ENCODE measurements around the gene AOX1.
"Not testable (repeated sequence)": the region's sequence is repeated elsewhere in the genome, so short reads cannot be mapped to it uniquely, and the experiment has no call there.

The AOX1 gene

DNA sequence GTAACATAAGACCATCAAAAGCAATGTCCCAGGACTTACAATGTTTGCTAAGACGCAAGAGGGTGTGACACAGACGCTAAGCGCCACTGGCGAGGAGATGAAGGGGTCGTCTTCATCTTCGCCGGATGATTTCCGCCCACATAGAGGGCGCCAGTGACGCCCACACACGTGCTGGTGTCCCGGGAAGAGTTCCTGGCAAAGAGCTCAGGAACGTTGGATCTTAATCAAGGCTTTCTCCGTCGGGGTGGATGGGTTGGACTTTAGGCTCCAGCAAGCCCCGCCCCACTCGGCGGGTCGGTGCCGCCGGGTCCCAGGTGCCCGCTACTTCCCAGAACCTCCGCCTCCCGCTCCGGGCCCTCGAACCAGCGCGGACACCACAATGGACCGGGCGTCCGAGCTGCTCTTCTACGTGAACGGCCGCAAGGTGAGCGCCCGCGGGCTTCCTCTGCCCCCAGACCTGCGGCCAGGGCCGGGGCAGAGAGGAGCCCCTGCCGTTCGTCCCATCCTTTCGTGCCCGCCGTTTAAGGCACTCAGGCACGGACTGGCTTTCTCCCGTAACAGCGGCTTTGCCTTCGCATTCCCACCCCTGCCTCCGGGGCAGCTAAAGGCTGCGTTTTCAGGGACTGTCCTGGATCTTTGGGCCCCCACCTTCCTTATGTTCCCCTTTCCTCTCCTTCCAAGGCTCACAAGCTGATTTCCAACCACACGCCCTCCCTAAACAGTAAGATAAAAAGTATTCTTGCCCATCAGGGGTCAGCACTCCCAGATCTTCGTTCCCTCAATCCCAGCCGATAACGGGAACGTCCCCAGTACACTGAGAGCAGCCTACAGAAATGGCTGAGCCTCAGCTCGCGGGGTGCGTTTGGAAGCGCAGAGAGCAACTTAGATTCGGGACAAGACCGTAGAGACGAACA is at the start of gene AOX1:
TSS of gene AOX1 (plus strand) at position 285 of the 914 bp plus-strand sequence. CDS start at position 380, 95 bp downstream.
- no peak for DNase-seq

- no peak for DNase-seq
Measured at GRCh38 chr2:200538139-200538538, 47.7 kb upstream of the AOX1 start.

DNA sequence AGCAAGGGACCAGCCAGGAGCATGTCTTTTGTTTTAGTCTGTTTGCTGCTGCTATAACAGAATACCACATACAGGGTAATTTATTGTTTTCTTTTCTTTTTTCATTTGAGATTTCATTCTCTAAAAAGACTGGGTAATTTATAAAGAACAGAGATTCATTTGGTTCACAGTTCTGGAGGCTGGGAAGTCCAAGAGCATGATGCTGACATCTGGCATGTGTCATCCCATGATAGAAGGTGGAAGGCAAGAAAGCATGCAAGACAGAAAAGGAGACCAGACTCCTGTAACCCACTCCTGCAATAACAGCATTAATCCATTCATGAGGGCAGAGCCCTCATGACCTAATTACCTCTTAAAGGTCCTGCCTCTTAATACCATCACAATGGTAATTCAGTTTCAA is 45.0 kb upstream of the AOX1 start:
- no peak for DNase-seq

DNA sequence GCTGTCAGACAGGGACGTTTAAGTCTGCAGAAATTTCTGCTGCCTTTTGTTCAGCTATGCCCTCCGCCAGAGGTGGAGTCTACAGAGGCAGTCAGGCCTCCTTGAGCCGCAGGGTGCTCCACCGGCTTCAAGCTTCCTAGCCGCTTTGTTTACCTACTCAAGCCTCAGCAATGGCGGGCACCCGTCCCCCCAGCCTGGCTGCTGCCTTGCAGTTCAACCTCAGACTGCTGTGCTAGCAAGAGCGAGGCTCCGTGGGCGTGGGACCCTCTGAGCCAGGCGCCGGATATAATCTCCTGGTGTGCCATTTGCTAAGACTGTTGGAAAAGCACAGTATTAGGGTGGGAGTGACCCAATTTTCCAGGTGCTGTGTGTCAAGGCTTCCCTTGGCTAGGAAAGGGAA is 19.2 kb upstream of the AOX1 start:
- DNase-seq, result not testable (repeated sequence)

- no peak for DNase-seq
Measured at GRCh38 chr2:200567932-200568331, 17.9 kb upstream of the AOX1 start.

DNA sequence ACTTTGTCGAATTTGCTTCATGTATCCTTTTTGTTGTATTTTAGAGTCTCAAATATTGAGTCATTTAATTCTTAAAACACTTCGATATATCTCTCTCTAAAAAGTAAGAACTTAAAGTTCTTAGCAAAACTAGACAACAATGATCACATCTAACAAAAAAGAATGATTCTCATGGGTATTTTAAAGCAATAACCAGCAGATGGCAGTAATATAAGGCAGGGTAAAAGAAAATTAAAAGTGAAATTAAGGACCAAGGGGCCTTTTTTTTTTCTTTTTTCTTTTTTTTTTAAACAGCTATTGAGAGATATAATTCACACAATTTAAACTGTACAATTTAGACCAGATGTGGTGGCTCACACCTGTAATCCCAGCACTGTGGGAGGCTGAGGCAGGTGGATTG is 9.9 kb upstream of the AOX1 start:
- DNase-seq, result no peak

GRCh38 chr2:200577027-200577426 is 8.8 kb upstream of the AOX1 start:
- no peak for DNase-seq

GRCh38 chr2:200578778-200579177 is 7.0 kb upstream of the AOX1 start:
- DNase-seq, result no peak

- no peak for DNase-seq
Measured at GRCh38 chr2:200584639-200585038, 1.2 kb upstream of the AOX1 start.

DNA sequence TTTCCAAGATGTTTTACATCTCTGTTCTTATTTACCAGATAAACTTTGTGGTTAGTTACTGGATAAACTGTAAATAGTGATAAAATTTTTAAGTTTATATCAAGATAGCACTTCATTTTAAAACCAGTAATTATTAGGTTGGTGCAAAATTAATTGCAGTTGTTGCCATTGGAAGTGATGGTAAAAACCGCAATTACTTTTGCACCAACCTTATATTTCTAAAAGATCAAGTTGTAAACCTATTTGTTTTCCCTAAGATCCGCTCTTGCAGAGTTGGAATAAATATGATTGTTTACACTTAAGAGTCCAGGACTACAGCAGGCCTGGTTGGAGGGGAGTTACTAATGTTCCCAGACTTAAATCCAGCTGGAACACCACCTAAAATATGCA is 479 bp upstream of the AOX1 start:
- no peak for DNase-seq

- no peak for DNase-seq
Measured at GRCh38 chr2:200586644-200586975, 796 bp downstream of the AOX1 start.

DNA sequence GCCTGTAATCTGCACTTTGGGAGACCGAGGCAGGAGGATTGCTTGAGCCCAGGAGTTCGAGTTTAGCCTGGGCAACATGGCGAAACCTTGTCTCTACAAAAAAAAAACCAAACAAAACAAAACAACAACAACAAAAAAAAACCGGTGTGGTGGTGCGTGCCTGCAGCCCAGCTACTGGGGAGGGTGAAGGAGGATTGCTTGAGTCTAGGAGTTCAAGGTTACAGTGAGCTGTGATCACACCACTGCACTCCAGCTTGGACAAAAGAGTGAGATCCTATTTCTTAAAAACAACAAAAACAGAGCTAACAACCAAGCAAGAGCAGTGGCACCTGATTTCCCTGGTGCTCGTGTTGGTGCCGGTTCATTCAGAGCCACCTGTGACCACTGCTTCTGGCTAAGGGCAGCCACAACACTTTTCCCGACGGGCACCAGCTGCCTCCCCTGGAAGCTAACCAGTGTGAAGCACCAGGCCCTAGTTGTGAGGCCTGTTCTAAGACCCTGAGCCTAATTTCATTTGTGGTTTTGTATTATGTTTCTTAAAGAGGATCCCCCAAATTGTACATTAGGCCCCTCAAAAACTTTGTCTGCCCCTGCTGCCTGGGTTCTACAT is 1.3 kb downstream of the AOX1 start:
- no peak for DNase-seq

- no peak for DNase-seq
Measured at GRCh38 chr2:200588076-200588678, 2.4 kb downstream of the AOX1 start.

DNA sequence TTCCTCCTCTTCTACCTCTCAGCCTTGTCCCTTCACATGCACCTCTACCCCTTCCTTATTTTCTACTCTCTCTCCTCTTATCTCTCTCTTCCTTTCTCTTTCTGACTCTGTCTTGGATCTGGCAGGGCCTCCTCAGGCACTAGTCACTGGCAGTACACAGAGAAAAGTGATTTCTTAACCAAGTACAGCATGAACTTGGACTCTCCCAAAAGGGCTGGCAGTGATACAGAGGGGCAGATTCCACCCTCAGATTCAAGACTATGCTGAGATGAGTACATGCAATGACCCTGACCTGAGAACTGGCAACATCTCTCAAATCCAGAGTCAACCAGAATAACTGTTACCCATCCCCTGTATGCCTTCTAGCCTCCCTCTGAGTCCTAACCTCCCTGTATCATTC is 4.3 kb downstream of the AOX1 start:
- no peak for DNase-seq

GRCh38 chr2:200591308-200591707 is 5.5 kb downstream of the AOX1 start:
- no peak for DNase-seq

GRCh38 chr2:200592406-200593075 is 6.7 kb downstream of the AOX1 start:
- no peak for DNase-seq

GRCh38 chr2:200593905-200594304 is 8.1 kb downstream of the AOX1 start:
- no peak for DNase-seq

DNA sequence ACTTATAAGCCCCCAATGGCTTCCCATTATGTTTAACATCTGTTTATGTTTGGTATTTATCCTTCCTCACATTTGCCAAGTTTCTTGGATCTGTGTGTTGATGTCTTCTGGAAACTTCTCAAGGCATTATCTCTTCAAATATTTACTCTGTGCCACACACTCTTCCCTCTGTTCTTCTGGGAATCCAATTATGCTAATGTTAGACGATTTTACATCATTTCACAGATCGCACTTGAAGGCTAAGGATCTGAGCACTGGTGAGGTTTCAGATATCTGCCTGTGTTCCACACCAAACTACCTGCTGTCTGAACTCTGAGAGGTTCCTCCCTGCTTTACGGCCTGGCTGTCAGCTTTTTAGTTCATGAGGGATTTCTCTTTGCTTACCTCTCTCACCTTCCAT is 10.1 kb downstream of the AOX1 start:
- DNase-seq, result no peak

DNA sequence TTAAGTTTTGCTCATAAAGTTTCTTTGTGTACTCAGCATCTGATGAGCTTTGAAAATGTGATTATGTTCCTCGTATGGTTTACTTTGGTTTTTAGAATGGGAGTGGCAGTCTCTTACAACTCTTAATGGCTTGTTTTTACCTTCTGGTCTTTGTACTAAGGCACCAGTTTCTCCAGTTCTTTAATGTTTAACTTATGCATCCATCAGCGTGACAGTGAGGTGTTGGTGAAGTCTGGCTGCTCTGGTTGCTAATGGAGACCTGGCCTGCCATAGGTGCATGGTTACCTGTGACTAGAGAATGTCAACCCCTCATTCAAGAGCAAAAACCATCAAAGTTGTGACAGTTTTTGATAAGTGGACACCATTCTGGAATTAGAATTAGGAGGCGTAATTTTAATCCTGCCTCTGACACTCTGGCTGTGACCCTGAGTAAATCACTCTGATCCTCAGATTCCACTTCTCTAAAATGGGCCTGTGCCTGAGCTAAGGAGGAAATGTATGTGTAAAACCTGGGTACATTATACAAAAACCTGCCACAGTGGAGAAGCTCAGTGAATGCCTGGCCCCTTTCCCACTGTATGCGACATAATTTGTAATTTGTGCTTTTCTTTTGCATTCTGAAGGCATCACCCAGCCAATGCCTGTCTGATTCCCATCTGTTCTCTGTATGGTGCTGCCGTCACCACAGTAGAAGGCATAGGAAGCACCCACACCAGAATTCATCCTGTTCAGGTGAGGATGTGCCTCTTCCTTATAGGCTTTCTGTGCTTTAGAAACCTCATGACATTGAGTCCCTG is 11.2 kb downstream of the AOX1 start:
- no peak for DNase-seq

- no peak for DNase-seq
Measured at GRCh38 chr2:200599206-200599605, 13.4 kb downstream of the AOX1 start.

GRCh38 chr2:200600549-200601225 is 14.9 kb downstream of the AOX1 start:
- no peak for DNase-seq

- DNase-seq, result no peak
Measured at GRCh38 chr2:200602584-200602983, 16.8 kb downstream of the AOX1 start.

Data from GF-D8 (cell line).